SK-N-MC (cell line): ENCODE data around the gene RIIAD1.

Experiments used
- EZH2 ChIP-seq: fragments of 200-600 bp; sonication (generic); IDR thresholded peaks from one replicate; pipeline ENCODE4 v1.6.1; 2017; ENCODE audit warnings: antibody characterized with exemption
- POLR2AphosphoS5 ChIP-seq: IDR thresholded peaks from 2 replicates; pipeline ENCODE4 v1.6.1; 2012; ENCODE audit warnings: mild to moderate bottlenecking, low read depth, low read length, borderline replicate concordance

DNA sequence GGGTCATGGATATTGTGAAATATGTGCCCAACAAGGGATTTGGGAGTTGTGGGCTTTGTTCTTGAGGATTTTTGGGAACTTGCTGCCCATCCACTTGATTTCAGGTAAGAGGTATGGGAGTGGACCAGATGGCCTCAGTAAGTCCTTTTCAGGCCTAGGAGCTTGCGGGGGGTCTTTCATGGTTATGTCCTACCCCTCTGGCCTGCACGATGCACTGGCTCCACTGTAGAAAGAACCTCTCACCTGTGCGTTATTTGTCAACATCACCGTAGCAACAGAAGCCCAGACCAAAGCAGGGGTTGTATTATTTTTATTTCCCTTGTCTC, 8.6 kb downstream of the RIIAD1 start:
- no peak for TF ChIP-seq POLR2AphosphoS5
- no peak for TF ChIP-seq EZH2
